Sciatic nerve (tissue), 2 donors: Measurements from ENCODE around the gene TRIM50. TPM values are rescaled to one million over a fixed set of nuclear protein-coding genes. Genes with fewer than 3 reads are reported as not detected.
"Not testable (repeated sequence)": the region's sequence is repeated elsewhere in the genome, so short reads cannot be mapped to it uniquely, and the experiment has no call there.

Experiments
- ATAC-seq: fragments of 200-7000 bp; cut with Tn5 transposase; one replicate; pipeline ENCODE4 v1.9.1; 2020; ENCODE audit warnings: mild to moderate bottlenecking, moderate library complexity
- DNase-seq: peaks from one replicate; pipeline ENCODE4 v3.0.0-alpha.2; 2020; ENCODE audit warnings: low spot score
- intact Hi-C: fragments of 100-400 bp; cut with DNase I; formaldehyde crosslinking; loops from one replicate; pipeline ENCODE4 v1.14.2; 2022
- total RNA-seq: library from RNA; stranded (reverse); fragmentation: NEBNext Ultra II Directional; extraction: Animal tissue kit (Norgen Biotek cat#: 25700); gene quantifications from one replicate; pipeline ENCODE4 v1.2.1, GENCODE V29; 2021
- donor health status: DM: no; HTN: no; CAD: no.
- donor health status: DM: no; HTN: no; CAD: no.

The TRIM50 gene
- total RNA-seq, 1 donor from 2014 or later, result 0.71 TPM

DNA sequence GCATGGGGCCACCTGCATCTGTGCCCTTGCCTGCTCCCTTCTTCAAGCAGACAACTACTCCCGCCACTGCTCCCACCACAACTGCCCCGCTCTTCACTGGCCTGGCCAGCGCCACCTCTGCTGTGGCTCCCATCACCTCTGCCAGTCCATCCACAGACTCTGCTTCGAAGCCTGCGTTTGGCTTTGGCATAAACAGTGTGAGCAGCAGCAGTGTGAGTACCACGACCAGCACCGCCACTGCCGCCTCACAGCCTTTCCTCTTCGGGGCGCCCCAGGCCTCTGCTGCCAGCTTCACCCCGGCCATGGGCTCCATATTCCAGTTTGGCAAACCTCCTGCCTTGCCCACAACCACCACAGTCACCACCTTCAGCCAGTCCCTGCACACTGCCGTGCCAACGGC is 30.6 kb downstream of the TRIM50 start:
- intact Hi-C loops, DNase-seq, ATAC-seq: not testable (repeated sequence)

DNA sequence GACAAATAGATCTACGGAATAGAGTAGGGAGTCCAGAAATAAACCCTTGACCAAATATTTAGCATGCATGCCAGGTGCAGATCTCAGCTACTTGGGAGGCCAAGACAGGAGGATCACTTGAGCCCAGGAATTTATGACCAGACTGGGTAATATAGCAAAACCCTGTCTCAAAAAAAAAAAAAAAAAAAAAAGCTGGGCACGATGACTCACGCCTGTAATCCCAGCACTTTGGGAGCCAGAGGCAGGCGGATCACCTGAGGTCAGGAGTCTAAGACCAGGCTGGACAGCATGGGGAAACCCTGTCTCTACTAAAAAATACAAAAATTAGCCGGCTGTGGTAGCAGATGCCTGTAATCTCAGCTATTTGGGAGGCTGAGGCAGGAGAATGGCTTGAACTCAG is 50.7 kb downstream of the TRIM50 start:
- ATAC-seq, intact Hi-C loops, DNase-seq: not testable (repeated sequence)

DNA sequence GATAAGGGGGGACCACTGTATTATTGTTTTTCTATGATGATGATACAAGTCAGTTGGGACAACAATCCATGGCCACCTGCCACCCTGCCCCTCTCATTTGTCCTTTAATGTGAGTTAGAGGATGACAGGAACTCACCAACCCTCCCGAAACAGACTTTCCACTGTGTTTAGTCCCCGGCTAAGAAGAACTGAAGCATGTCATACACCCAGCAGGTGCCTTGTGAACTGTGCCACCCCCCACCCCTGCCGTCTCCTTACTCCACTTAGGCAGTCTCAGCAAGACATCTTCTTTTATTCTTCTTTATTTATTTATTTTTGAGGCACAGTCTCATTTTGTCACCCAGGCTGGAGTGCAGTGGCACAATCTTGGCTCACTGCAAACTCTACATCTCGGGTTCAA is 60.1 kb downstream of the TRIM50 start:
- ATAC-seq, DNase-seq, intact Hi-C loops: not testable (repeated sequence)

DNA sequence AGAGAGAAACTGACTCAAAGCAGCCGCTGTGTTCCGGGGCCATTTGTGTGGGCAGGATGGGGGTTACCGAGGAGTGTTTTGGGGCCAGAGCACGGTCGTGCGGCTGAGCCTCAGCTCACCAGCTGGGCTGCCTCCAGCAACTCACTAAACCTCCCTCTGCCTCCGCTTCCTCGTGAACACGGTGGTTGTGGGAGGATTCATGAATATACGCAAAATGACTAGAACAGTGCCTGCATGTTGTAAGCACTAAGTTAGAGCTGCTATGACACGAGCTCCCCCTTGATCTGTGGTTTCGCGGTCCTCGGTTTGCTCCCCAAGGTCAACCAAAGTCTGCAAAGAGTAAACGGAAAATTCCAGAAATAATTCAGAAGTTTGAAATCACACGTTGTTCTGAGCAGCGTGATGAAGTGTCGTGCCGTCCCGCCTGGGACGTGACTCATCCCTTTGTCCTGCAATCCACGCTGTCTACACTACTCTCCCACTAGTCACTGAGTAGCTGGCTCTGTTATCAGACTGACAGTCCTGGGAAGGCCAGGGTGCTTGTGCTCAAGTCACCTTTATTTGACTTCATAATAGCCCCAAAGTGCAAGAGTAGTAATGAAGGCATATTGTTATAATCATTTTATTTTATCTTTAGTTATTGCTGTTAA is 61.0 kb downstream of the TRIM50 start:
- DNase-seq, intact Hi-C loops, ATAC-seq: not testable (repeated sequence)

Other genes starting within 250 kb of the TRIM50 start
- not detected for gene SPDYE9, start 242.0 kb downstream of the TRIM50 start, total RNA-seq
- gene NSUN5, start 19.3 kb downstream of the TRIM50 start, total RNA-seq, result 18.8 TPM
- gene FKBP6, start 79 bp upstream of the TRIM50 start, total RNA-seq, result not detected
- 0.71 TPM for gene FZD9, start 105.7 kb upstream of the TRIM50 start, total RNA-seq
- gene BAZ1B, start 194.2 kb upstream of the TRIM50 start, total RNA-seq, result 66.9 TPM
- 38.6 TPM for gene BCL7B, start 229.6 kb upstream of the TRIM50 start, total RNA-seq